HepG2 (cell line): ENCODE measurements around the gene FNDC10. TPM values are rescaled to one million over a fixed set of nuclear protein-coding genes. Genes with fewer than 3 reads are reported as not detected.
A peak's percentile ranks its signal among the peaks of the same experiment; 100 is the strongest.

Experiments used
- CC2D1A ChIP-seq: sonication (generic); formaldehyde crosslinking; IDR thresholded peaks from 2 replicates; pipeline ENCODE4 v1.8.1; 2023; ENCODE audit warnings: mild to moderate bottlenecking, missing genetic modification reagents
- GABPB1 ChIP-seq: IDR thresholded peaks from 2 replicates; pipeline ENCODE4 v1.6.1; 2016; ENCODE audit warnings: mild to moderate bottlenecking, missing genetic modification reagents, moderate library complexity, missing compliant biosample characterization
- HDAC6 ChIP-seq: fragments of 200-600 bp; sonication (generic); IDR thresholded peaks from 2 replicates; pipeline ENCODE4 v1.7.0; 2017; ENCODE audit warnings: mild to moderate bottlenecking, antibody characterized with exemption, low read length, low read depth
- KMT2B ChIP-seq: IDR thresholded peaks from 2 replicates; pipeline ENCODE4 v1.6.1; 2016; ENCODE audit warnings: missing genetic modification reagents, missing compliant biosample characterization
- TCF7 ChIP-seq: sonication (generic); IDR thresholded peaks from 2 replicates; pipeline ENCODE4 v1.6.1; 2016; ENCODE audit warnings: antibody characterized with exemption, low read depth
- ZNF350 ChIP-seq: sonication (generic); formaldehyde crosslinking; IDR thresholded peaks from 2 replicates; pipeline ENCODE4 v1.4.0; 2020; ENCODE audit warnings: mild to moderate bottlenecking, low read depth, missing genetic modification reagents, borderline replicate concordance
- polyA plus RNA-seq, 8 experiments: library from polyadenylated mRNA; depleted of rRNA in 3 of 8; stranded (reverse) in 7 of 8; unstranded in 1 of 8; fragments of >200 nt; fragmentation: Illumina TruSeq in 4 of 8; extraction: Trizol in 4 of 8; gene quantifications; 2 replicates each; pipeline versions ENCODE4 v1.2.1 to v1.2.3, GENCODE V29; 2011 to 2016; ENCODE audit warnings: low read depth in 4 of 8, missing spikeins in 1 of 8, mixed read lengths in 1 of 8; ENCODE audit not compliant: insufficient read depth in 1 of 8
- total RNA-seq, 5 experiments: library from RNA; depleted of rRNA; stranded (reverse); fragments of >200 nt; fragmentation: Illumina TruSeq; extraction: Trizol; gene quantifications; 2 replicates each; pipeline ENCODE4 v1.2.3, GENCODE V29; 2016; ENCODE audit warnings: low read depth in 1 of 5
- TF ChIP-seq, protein P1 (sequence below): sonication (generic); formaldehyde crosslinking; IDR thresholded peaks from 2 replicates; pipeline ENCODE4 v1.4.0; 2020; ENCODE audit warnings: missing genetic modification reagents
- TF ChIP-seq, protein P2 (sequence below): IDR thresholded peaks from 2 replicates; pipeline ENCODE4 v1.6.1; 2016; ENCODE audit warnings: missing compliant biosample characterization, missing genetic modification reagents, borderline replicate concordance
- TF ChIP-seq, protein P3 (sequence below): sonication (generic); formaldehyde crosslinking; IDR thresholded peaks from 2 replicates; pipeline ENCODE4 v1.4.0; 2020; ENCODE audit warnings: missing genetic modification reagents
- TF ChIP-seq, protein P4 (sequence below): sonication (generic); formaldehyde crosslinking; IDR thresholded peaks from 2 replicates; pipeline ENCODE4 v1.4.0; 2020; ENCODE audit warnings: mild to moderate bottlenecking, missing genetic modification reagents
- TF ChIP-seq, protein P5 (sequence below): sonication (generic); formaldehyde crosslinking; IDR thresholded peaks from 2 replicates; pipeline ENCODE4 v1.4.0; 2020; ENCODE audit warnings: missing genetic modification reagents
- TF ChIP-seq, protein P6 (sequence below): sonication (generic); formaldehyde crosslinking; IDR thresholded peaks from 2 replicates; pipeline ENCODE4 v1.8.1; 2022; ENCODE audit warnings: low read depth, mild to moderate bottlenecking, missing genetic modification reagents

The FNDC10 gene
- total and polyA plus RNA-seq, 2 of the 13 experiments (the other 11 are each of a cell fraction or from before 2014, with no cell fraction given): 2.2 to 2.5 TPM

DNA sequence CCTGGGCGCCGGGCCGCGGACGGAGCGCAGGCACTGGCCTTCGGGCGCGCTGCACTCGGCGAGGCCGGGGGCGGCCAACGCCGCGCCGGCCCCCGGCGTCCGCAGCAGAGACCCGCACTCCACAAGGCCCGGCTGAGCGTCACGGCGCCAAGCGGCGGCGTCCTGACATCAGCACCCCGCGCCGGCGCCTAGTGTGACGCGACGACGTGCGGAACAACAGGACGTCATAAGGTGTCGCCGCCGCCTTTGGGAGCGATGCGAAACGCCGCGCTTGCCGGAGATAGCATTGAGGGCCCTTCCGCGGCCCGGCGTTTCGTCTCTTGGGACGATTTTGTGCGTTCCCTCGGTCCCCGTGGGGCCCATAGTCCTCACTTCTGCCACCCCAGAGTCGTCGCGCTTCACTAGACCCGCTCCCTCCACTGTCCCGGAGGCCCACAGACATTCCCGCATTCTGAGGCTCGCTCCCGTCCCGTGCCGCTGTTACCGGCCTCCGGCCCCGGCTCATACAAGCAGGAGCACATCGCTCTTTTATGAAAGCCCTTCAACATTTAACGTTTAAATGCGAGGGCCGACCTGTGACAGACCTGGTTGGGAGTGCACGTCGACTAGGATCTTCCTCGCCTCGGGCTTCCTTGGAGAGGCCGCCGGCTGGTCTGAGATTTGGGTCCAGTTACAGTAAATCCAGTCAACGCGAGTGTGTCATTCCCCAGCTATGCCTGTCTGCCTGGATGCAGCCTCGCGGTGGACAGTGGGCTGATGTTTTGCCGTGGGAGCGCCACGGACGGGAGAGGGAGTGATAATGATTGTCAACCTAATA, 25.0 kb downstream of the FNDC10 start, which contains the start of gene SSU72 (continued):
- TF ChIP-seq, protein P1, sequence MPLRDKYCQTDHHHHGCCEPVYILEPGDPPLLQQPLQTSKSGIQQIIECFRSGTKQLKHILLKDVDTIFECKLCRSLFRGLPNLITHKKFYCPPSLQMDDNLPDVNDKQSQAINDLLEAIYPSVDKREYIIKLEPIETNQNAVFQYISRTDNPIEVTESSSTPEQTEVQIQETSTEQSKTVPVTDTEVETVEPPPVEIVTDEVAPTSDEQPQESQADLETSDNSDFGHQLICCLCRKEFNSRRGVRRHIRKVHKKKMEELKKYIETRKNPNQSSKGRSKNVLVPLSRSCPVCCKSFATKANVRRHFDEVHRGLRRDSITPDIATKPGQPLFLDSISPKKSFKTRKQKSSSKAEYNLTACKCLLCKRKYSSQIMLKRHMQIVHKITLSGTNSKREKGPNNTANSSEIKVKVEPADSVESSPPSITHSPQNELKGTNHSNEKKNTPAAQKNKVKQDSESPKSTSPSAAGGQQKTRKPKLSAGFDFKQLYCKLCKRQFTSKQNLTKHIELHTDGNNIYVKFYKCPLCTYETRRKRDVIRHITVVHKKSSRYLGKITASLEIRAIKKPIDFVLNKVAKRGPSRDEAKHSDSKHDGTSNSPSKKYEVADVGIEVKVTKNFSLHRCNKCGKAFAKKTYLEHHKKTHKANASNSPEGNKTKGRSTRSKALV (CRISPR knock-in tag): no peak
- TF ChIP-seq ZNF350 (CRISPR knock-in tag) (no peak; the same call in 1 of the 2 replicates), HDAC6 (no peak), GABPB1 (CRISPR knock-in tag) (peak; percentile 94), TCF7 (no peak), CC2D1A (CRISPR knock-in tag) (no peak), KMT2B (CRISPR knock-in tag) (peak; percentile 87)
- TF ChIP-seq, protein P2, sequence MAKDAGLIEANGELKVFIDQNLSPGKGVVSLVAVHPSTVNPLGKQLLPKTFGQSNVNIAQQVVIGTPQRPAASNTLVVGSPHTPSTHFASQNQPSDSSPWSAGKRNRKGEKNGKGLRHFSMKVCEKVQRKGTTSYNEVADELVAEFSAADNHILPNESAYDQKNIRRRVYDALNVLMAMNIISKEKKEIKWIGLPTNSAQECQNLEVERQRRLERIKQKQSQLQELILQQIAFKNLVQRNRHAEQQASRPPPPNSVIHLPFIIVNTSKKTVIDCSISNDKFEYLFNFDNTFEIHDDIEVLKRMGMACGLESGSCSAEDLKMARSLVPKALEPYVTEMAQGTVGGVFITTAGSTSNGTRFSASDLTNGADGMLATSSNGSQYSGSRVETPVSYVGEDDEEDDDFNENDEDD (CRISPR knock-in tag): peak; percentile 62; the same call in 1 of the 2 replicates
- TF ChIP-seq, protein P3, sequence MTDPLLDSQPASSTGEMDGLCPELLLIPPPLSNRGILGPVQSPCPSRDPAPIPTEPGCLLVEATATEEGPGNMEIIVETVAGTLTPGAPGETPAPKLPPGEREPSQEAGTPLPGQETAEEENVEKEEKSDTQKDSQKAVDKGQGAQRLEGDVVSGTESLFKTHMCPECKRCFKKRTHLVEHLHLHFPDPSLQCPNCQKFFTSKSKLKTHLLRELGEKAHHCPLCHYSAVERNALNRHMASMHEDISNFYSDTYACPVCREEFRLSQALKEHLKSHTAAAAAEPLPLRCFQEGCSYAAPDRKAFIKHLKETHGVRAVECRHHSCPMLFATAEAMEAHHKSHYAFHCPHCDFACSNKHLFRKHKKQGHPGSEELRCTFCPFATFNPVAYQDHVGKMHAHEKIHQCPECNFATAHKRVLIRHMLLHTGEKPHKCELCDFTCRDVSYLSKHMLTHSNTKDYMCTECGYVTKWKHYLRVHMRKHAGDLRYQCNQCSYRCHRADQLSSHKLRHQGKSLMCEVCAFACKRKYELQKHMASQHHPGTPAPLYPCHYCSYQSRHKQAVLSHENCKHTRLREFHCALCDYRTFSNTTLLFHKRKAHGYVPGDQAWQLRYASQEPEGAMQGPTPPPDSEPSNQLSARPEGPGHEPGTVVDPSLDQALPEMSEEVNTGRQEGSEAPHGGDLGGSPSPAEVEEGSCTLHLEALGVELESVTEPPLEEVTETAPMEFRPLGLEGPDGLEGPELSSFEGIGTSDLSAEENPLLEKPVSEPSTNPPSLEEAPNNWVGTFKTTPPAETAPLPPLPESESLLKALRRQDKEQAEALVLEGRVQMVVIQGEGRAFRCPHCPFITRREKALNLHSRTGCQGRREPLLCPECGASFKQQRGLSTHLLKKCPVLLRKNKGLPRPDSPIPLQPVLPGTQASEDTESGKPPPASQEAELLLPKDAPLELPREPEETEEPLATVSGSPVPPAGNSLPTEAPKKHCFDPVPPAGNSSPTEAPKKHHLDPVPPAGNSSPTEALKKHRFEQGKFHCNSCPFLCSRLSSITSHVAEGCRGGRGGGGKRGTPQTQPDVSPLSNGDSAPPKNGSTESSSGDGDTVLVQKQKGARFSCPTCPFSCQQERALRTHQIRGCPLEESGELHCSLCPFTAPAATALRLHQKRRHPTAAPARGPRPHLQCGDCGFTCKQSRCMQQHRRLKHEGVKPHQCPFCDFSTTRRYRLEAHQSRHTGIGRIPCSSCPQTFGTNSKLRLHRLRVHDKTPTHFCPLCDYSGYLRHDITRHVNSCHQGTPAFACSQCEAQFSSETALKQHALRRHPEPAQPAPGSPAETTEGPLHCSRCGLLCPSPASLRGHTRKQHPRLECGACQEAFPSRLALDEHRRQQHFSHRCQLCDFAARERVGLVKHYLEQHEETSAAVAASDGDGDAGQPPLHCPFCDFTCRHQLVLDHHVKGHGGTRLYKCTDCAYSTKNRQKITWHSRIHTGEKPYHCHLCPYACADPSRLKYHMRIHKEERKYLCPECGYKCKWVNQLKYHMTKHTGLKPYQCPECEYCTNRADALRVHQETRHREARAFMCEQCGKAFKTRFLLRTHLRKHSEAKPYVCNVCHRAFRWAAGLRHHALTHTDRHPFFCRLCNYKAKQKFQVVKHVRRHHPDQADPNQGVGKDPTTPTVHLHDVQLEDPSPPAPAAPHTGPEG: peak; percentile 25
- TF ChIP-seq, protein P4, sequence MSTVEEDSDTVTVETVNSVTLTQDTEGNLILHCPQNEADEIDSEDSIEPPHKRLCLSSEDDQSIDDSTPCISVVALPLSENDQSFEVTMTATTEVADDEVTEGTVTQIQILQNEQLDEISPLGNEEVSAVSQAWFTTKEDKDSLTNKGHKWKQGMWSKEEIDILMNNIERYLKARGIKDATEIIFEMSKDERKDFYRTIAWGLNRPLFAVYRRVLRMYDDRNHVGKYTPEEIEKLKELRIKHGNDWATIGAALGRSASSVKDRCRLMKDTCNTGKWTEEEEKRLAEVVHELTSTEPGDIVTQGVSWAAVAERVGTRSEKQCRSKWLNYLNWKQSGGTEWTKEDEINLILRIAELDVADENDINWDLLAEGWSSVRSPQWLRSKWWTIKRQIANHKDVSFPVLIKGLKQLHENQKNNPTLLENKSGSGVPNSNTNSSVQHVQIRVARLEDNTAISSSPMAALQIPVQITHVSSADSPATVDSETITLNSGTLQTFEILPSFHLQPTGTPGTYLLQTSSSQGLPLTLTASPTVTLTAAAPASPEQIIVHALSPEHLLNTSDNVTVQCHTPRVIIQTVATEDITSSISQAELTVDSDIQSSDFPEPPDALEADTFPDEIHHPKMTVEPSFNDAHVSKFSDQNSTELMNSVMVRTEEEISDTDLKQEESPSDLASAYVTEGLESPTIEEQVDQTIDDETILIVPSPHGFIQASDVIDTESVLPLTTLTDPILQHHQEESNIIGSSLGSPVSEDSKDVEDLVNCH: no peak
- TF ChIP-seq, protein P5, sequence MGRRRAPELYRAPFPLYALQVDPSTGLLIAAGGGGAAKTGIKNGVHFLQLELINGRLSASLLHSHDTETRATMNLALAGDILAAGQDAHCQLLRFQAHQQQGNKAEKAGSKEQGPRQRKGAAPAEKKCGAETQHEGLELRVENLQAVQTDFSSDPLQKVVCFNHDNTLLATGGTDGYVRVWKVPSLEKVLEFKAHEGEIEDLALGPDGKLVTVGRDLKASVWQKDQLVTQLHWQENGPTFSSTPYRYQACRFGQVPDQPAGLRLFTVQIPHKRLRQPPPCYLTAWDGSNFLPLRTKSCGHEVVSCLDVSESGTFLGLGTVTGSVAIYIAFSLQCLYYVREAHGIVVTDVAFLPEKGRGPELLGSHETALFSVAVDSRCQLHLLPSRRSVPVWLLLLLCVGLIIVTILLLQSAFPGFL (CRISPR knock-in tag): no peak
- TF ChIP-seq, protein P6, sequence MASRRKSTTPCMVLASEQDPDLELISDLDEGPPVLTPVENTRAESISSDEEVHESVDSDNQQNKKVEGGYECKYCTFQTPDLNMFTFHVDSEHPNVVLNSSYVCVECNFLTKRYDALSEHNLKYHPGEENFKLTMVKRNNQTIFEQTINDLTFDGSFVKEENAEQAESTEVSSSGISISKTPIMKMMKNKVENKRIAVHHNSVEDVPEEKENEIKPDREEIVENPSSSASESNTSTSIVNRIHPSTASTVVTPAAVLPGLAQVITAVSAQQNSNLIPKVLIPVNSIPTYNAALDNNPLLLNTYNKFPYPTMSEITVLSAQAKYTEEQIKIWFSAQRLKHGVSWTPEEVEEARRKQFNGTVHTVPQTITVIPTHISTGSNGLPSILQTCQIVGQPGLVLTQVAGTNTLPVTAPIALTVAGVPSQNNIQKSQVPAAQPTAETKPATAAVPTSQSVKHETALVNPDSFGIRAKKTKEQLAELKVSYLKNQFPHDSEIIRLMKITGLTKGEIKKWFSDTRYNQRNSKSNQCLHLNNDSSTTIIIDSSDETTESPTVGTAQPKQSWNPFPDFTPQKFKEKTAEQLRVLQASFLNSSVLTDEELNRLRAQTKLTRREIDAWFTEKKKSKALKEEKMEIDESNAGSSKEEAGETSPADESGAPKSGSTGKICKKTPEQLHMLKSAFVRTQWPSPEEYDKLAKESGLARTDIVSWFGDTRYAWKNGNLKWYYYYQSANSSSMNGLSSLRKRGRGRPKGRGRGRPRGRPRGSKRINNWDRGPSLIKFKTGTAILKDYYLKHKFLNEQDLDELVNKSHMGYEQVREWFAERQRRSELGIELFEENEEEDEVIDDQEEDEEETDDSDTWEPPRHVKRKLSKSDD (CRISPR knock-in tag): peak; percentile 99
